HCEC 1CT (cell line): Measurements from ENCODE around the gene POLR2E.
A peak's percentile ranks its signal among the peaks of the same experiment; 100 is the strongest.

Experiments
- DNase-seq: peaks from one replicate; pipeline ENCODE4 v3.0.0-alpha.2; 2017

Gene POLR2E

GRCh38 chr19:1042689-1043511, 52.3 kb downstream of the POLR2E start:
- no peak for DNase-seq

- DNase-seq, result no peak
Measured at GRCh38 chr19:1041835-1042685, 53.1 kb downstream of the POLR2E start.

GRCh38 chr19:1041272-1041834, 53.8 kb downstream of the POLR2E start:
- DNase-seq, result no peak

GRCh38 chr19:1040476-1041271, 54.5 kb downstream of the POLR2E start:
- DNase-seq, result peak; percentile 89

GRCh38 chr19:1039646-1040475, 55.3 kb downstream of the POLR2E start, which contains the start of gene ABCA7:
TSS of gene ABCA7 (plus strand) at chr19:1040107. CDS start at chr19:1041362, 1,255 bp downstream.
- DNase-seq, result peak; percentile 96

- no peak for DNase-seq
Measured at GRCh38 chr19:1038978-1039645, 56.1 kb downstream of the POLR2E start.

- no peak for DNase-seq
Measured at GRCh38 chr19:1037621-1038064, 57.5 kb downstream of the POLR2E start.
